MM.1S (cell line): ENCODE measurements around the gene CTBP1.

Source experiments
- EZH2 ChIP-seq: fragments of 300-600 bp; sonication (generic); optimal IDR thresholded peaks from 2 replicates; pipeline ENCODE3; 2017; ENCODE audit warnings: low read depth, mild to moderate bottlenecking, antibody characterized with exemption, low read length, mixed read lengths
- TF ChIP-seq, protein P1 (sequence below): fragments of 300-600 bp; sonication (generic); IDR thresholded peaks from 2 replicates; pipeline ENCODE4 v1.5.1; 2016; ENCODE audit warnings: antibody characterized with exemption, low read length, mixed read lengths

DNA sequence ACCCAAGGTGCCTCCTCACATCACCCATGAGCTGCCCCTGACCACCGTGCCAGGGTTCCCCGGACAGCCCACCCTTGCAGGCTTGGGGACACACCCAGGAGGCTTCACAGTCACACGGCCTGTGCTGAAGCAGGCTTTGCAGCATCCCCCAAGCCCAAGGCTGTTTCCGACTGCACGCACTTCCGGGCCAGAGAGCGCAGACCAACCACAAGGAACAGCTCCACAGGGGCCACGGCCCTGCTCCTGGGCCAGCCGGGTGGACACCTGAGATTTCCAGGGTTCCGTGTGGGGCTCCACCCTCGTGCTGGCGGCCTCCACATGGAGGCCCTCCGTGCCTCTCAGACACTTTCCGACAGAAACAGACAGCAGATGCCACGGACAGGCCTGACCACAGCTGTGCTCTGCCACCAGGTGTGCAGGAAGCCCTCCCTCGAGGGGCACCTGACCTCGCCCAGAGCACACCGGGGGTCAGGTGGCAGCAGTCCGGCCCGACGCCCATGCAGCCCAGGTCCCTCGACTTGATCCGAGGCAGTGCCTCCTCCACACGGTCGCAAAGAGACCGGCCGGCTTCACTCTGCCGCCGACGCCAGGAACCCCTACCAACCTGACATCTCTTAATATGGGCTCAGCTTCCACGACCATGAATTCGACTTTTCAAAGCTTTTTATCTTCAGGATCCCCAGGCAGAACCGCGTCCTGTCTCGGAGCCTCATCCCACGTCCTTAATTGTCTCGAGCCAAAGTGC is 8.0 kb downstream of the CTBP1 start:
- TF ChIP-seq, protein P1, sequence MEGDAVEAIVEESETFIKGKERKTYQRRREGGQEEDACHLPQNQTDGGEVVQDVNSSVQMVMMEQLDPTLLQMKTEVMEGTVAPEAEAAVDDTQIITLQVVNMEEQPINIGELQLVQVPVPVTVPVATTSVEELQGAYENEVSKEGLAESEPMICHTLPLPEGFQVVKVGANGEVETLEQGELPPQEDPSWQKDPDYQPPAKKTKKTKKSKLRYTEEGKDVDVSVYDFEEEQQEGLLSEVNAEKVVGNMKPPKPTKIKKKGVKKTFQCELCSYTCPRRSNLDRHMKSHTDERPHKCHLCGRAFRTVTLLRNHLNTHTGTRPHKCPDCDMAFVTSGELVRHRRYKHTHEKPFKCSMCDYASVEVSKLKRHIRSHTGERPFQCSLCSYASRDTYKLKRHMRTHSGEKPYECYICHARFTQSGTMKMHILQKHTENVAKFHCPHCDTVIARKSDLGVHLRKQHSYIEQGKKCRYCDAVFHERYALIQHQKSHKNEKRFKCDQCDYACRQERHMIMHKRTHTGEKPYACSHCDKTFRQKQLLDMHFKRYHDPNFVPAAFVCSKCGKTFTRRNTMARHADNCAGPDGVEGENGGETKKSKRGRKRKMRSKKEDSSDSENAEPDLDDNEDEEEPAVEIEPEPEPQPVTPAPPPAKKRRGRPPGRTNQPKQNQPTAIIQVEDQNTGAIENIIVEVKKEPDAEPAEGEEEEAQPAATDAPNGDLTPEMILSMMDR, result no peak
- no peak for TF ChIP-seq EZH2
